Ectodermal cell (in vitro differentiated cells): ENCODE results near the gene MAPK8IP1.

ENCODE experiments used
- H3K27ac ChIP-seq: 2 replicates; pipeline ENCODE4 v1.7.0; 2013; ENCODE audit warnings: mild to moderate bottlenecking, low read depth, low read length; ENCODE audit not compliant: insufficient read depth, poor library complexity, severe bottlenecking
- H3K27me3 ChIP-seq: 2 replicates; pipeline ENCODE4 v1.7.0; 2013; ENCODE audit warnings: mild to moderate bottlenecking, low read length; ENCODE audit not compliant: insufficient read depth, control insufficient read depth, poor library complexity, severe bottlenecking
- H3K36me3 ChIP-seq: one replicate; pipeline ENCODE4 v1.7.0; 2013; ENCODE audit warnings: low read length; ENCODE audit not compliant: control insufficient read depth, insufficient read depth
- H3K4me1 ChIP-seq: one replicate; pipeline ENCODE4 v1.7.0; 2013; ENCODE audit warnings: low read length; ENCODE audit not compliant: control insufficient read depth, insufficient read depth
- H3K4me3 ChIP-seq: 2 replicates; pipeline ENCODE4 v1.7.0; 2013; ENCODE audit warnings: low read depth, low read length, control low read depth; ENCODE audit not compliant: insufficient read depth
- H3K9me3 ChIP-seq: 2 replicates; pipeline ENCODE4 v1.7.0; 2013; ENCODE audit warnings: mild to moderate bottlenecking, low read length, moderate library complexity; ENCODE audit not compliant: control insufficient read depth
- WGBS, 2 experiments: methylation state at CpG; one replicate each; pipeline ENCODE4 v1.1.7; 2013; ENCODE audit warnings: missing lambda C conversion rate in 2 of 2; 5-methylcytosine and 5-hydroxymethylcytosine counted together

The MAPK8IP1 gene

DNA sequence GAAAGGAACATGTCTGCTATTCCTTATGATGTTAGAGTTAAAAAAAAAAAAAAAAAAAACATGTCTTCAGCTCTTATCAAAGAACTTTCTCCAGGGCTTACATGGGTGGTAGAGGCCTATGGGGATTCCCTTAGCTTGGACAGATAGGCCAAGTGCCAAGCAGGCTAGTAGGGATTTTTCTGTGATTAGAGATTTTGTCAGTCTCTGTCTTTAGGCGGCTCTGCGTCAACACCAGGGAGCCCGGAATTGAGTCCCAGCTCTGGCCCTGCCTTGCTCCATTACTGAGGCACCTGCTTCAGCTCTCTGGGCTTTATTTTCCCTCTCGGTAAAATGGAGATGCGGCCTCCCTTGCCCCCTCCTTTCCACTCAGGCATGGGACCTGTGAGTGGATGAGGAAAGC is 25.1 kb upstream of the MAPK8IP1 start:
- Histone ChIP-seq H3K27me3 (no peaks in the 10 kb centered on the region), H3K4me1 (peaks cover 25% of the 10 kb centered on the region), H3K9me3 (no peaks in the 10 kb centered on the region), H3K27ac (no peak overlapping the region), H3K36me3 (peaks cover 38% of the 10 kb centered on the region), H3K4me3 (no peak overlapping the region)
- WGBS, 2 experiments: 88 to 98% methylated on average over 5 of the region's 5 CpGs

DNA sequence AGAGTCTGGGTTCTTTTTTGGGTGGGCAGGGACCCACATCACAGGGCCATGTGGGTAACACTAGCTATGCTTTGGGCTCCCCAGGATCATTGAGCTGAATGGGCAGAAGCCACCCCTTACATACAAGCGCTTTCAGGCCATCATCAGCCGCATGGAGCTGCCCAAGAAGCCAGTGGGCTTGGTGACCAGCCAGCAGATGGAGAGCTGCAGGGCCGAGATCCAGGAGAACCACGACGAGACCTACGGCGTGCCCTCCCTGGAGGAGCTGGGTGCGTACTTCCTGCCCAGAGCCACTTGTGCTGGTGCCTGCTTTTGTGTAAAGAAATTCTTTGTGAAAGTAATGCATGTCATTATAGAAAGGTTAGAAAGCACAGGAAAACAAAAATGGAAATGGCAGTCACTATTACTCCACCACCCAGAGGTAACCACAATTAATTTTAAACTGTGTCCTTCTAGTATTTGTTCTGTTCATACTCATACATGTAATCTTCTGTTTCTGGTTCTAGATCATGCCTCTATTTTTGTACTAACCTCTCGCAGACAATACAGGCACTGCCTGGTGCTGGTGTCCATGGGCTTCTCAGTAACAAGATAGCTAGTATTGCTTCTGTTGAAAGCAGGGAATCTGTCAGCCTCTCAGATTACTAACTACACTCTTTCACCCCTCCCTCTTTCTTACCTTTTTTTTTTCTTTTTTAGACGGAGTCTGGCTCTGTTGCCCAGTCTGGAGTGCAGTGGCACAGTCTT is 24.5 kb upstream of the MAPK8IP1 start:
- no peaks in the 10 kb centered on the region for H3K9me3 ChIP-seq
- peaks cover 38% of the 10 kb centered on the region for H3K36me3 ChIP-seq
- H3K4me1 ChIP-seq: peaks cover 25% of the 10 kb centered on the region
- H3K27me3 ChIP-seq: no peaks in the 10 kb centered on the region
- no peak overlapping the region for H3K4me3 ChIP-seq
- WGBS, 2 experiments: 96 to 97% methylated on average over 10 of the region's 10 CpGs
- H3K27ac ChIP-seq: no peak overlapping the region

DNA sequence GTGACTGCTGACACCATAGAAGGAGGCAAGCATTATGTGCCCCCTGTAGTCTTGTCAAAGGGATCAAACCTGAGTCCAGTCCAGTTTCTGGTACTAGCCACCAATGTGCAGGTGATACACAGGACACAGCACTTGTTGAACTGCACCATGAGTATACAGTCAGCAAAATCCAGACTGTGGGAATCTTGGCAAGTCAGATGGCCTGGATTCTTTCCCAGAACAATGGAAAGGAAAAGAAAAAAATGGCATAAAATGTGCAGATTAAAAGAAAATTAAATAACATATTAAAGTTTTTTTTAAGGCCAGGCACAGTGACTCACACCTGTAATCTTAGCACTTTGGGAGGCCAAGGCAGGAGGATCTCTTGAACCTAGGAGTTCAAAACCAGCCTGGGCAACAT is 21.4 kb upstream of the MAPK8IP1 start:
- no peaks in the 10 kb centered on the region for H3K9me3 ChIP-seq
- no peaks in the 10 kb centered on the region for H3K27me3 ChIP-seq
- H3K36me3 ChIP-seq: peaks cover 54% of the 10 kb centered on the region
- H3K4me3 ChIP-seq: no peak overlapping the region
- no peak overlapping the region for H3K27ac ChIP-seq
- peaks cover 12% of the 10 kb centered on the region for H3K4me1 ChIP-seq

DNA sequence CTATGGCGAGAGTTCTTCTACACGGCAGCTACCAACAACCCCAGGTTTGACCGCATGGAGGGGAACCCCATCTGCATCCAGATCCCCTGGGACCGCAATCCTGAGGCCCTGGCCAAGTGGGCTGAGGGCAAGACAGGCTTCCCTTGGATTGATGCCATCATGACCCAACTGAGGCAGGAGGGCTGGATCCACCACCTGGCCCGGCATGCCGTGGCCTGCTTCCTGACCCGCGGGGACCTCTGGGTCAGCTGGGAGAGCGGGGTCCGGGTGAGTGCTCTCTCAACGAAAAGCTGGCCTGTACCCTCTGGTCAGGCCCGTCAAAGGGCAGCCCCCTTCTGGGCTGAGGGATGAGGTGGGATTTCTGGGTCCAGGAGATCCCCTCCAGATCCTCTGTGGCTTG is 15.9 kb upstream of the MAPK8IP1 start:
- 90 to 92% methylated on average over 12 of the region's 12 CpGs for WGBS, 2 experiments
- H3K4me3 ChIP-seq: no peak overlapping the region
- peaks cover 23% of the 10 kb centered on the region for H3K36me3 ChIP-seq
- no peaks in the 10 kb centered on the region for H3K9me3 ChIP-seq
- H3K4me1 ChIP-seq: no peaks in the 10 kb centered on the region
- no peak overlapping the region for H3K27ac ChIP-seq
- H3K27me3 ChIP-seq: no peaks in the 10 kb centered on the region

DNA sequence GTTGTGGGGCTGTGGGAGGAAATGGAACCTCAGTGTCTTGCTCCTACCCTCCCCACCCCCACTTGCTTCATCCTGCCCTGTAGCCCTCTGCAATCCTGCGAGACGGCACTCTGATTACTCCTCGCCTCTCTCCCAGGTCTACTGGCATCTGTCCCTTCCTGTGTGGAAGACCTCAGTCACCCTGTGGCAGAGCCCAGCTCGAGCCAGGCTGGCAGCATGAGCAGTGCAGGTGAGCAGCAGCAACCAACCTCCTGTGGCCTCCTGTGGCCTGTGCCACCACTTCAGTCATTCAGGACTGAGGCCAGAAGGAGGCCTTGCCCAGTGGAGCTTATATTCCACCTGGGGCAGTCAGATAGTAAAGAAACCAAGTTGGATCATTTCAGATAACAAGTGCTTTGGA is 14.7 kb upstream of the MAPK8IP1 start:
- Histone ChIP-seq H3K27ac (no peak overlapping the region), H3K36me3 (peaks cover 23% of the 10 kb centered on the region), H3K4me3 (no peak overlapping the region), H3K4me1 (no peaks in the 10 kb centered on the region), H3K9me3 (no peaks in the 10 kb centered on the region), H3K27me3 (no peaks in the 10 kb centered on the region)
- WGBS, 2 experiments: 96 to 98% methylated on average over 4 of the region's 4 CpGs

DNA sequence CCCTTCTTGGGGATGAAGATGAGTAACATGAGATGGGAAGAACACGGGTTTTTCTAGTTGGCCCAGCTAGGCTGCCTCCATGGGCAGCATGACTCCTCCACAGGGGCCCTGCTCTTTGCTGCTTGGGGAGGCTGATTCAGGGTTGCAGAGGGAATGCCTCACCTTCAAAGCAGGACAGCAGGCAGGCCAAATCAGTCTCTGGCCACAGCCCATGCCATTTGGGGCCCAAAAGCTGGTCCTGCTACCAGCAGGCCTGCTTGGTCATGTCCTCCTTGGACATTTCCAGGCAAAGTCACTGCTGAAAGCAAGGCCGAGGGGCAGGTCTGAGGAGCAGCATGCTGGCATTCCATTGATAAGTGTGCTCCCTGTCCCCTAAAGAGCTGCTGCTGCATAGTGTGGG is 13.8 kb upstream of the MAPK8IP1 start:
- no peak overlapping the region for H3K27ac ChIP-seq
- peaks cover 8% of the 10 kb centered on the region for H3K4me1 ChIP-seq
- 90 to 94% methylated on average over 2 of the region's 2 CpGs for WGBS, 2 experiments
- H3K9me3 ChIP-seq: no peaks in the 10 kb centered on the region
- no peak overlapping the region for H3K4me3 ChIP-seq
- H3K27me3 ChIP-seq: no peaks in the 10 kb centered on the region
- H3K36me3 ChIP-seq: peaks cover 18% of the 10 kb centered on the region

DNA sequence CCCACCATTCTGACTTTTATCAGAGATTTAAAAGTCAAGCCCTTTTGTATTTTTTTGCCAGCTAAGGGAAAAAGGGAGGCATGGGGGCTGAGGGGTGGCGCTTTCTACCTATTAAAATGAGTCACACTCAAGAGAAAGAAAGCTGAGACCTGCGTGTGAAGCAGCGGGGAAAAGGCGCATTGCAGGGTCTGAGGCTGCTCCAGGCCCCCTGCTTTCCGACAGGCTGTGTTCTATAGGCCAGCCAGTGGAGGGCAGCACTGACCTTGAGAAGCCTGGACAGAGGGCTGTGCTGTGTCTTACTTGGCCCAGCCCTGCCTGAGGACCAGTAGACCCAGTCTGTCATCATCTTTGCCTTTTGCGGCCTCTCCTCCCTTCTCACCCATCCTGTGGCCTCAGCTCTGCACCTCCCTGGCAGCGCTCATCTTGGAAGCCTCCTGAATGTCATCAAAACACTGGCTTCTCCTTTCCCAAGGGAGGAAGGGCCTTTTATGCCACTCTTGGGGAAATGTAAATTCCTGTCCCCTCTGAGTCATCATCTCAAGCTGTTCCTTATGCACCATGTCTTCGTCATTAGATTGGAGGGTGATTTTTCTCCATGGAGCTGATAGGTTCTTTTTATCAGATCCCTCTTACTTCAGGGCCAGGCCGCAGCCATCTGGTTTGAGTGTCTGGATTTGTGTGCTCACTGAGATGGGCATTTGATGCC is 12.6 kb upstream of the MAPK8IP1 start:
- H3K27ac ChIP-seq: no peak overlapping the region
- H3K36me3 ChIP-seq: peaks cover 11% of the 10 kb centered on the region

DNA sequence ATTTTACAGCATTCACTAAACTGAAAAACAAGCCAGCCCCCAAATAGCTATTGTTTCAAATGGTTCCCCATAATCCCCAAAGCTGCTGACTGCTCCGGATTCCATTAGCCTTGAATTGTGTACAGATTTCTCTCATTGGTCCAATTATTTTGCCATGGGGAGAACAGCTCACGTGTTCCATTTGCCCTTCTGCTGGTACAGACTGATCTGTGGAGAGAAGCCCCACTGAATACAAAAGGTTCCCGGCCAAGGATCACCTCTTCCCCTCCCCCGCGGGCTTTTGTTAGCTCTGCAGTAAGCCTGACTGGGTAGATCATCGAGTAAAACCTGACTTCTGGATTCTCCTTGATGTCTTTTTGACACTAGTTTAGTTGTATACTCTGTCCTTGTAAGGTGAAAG is 9.1 kb upstream of the MAPK8IP1 start:
- Histone ChIP-seq H3K4me3 (no peak overlapping the region), H3K36me3 (no peaks in the 10 kb centered on the region), H3K4me1 (peaks cover 10% of the 10 kb centered on the region), H3K9me3 (no peaks in the 10 kb centered on the region), H3K27ac (no peak overlapping the region), H3K27me3 (no peaks in the 10 kb centered on the region)
- 35 to 40% methylated on average over 6 of the region's 6 CpGs for WGBS, 2 experiments

More for the DNA sequence above, 12.6 kb upstream of the MAPK8IP1 start:
- peaks cover 10% of the 10 kb centered on the region for H3K4me1 ChIP-seq
- no peaks in the 10 kb centered on the region for H3K27me3 ChIP-seq
- H3K4me3 ChIP-seq: no peak overlapping the region
- H3K9me3 ChIP-seq: no peaks in the 10 kb centered on the region
- 34% methylated on average over 9 of the region's 9 CpGs for WGBS, 2 experiments

DNA sequence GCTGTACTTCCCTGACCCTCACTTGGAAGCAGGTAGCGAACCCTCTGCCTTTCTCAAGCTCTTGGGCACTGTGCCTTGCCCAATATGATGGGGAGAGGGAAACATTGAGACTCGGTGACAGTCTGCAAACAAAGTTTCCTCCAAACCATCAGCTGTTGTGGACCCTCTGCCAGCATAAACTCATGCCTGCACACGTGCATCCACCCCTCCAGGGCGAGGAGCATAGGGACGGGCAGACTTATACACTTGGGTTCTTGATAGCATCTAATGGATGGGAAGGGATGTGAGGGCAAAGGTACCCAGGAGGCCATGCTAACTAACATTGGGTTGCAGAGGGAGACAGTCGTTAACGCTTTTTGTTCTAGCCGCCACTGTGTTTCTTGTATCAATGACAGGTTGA is 8.2 kb upstream of the MAPK8IP1 start:
- Histone ChIP-seq H3K36me3 (no peaks in the 10 kb centered on the region), H3K4me3 (no peak overlapping the region), H3K27me3 (no peaks in the 10 kb centered on the region), H3K4me1 (peaks cover 10% of the 10 kb centered on the region), H3K27ac (no peak overlapping the region), H3K9me3 (no peaks in the 10 kb centered on the region)
- WGBS, 2 experiments: 92 to 95% methylated on average over 8 of the region's 8 CpGs

DNA sequence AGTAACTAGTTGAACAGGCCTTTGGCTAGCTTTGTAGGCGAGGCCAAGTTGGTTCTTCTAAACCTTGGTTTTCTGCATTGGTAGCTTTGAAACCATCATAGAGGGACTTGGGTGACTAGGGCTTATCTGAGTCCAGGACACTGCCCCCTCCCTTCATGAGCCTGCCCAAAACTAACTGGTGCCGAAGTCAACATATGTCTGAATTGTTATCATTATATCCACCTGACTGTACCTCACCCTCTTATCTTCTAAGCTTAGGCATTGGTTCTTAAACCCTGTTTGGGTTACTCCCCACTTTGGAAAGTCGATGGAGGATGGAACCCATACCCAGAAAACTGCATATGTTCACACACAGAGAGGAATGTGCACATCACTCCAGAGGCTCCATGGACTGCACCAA is 7.6 kb upstream of the MAPK8IP1 start:
- Histone ChIP-seq H3K4me3 (no peak overlapping the region), H3K36me3 (no peaks in the 10 kb centered on the region), H3K27me3 (no peaks in the 10 kb centered on the region), H3K9me3 (no peaks in the 10 kb centered on the region), H3K27ac (no peak overlapping the region), H3K4me1 (peaks cover 10% of the 10 kb centered on the region)
- WGBS, 2 experiments: 94 to 97% methylated on average over 3 of the region's 3 CpGs
